ENCODE results near the gene DERA. TPM values are rescaled to one million over a fixed set of nuclear protein-coding genes. Genes with fewer than 3 reads are reported as not detected.
"Not testable (repeated sequence)": the region's sequence is repeated elsewhere in the genome, so short reads cannot be mapped to it uniquely, and the experiment has no call there.

DERA gene
- total RNA-seq, 1 donor from 2014 or later, result 21.2 TPM

DNA sequence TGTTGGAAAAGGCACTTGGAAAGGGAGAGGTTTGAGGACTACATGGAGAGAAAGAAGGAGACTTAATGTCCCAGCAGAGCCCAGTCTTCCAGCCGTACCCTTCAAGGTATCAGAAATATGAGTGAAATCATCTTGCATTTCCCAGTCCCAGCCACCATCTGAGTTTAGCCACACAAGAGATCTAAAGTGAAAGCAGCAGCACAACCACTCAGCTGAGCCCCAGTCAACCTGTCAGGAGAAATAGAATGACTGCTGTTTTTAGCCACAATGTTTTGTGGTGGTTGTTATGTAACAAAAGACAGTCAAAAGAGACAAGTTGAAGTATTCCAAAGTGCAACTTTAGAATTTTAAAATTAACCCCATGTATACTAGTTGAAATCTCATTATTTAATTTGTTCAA is 28.0 kb downstream of the DERA start:
- Mint-ChIP-seq H3K9me3 (peaks cover 7% of the 10 kb centered on the region), H3K4me1 (peaks cover 11% of the 10 kb centered on the region), H3K4me3 (no peak overlapping the region), H3K36me3 (ENCODE audit: low read depth) (peaks cover 18% of the 10 kb centered on the region), H3K27me3 (no peaks in the 10 kb centered on the region), H3K27ac (no peak overlapping the region)
- TF ChIP-seq, protein P1, sequence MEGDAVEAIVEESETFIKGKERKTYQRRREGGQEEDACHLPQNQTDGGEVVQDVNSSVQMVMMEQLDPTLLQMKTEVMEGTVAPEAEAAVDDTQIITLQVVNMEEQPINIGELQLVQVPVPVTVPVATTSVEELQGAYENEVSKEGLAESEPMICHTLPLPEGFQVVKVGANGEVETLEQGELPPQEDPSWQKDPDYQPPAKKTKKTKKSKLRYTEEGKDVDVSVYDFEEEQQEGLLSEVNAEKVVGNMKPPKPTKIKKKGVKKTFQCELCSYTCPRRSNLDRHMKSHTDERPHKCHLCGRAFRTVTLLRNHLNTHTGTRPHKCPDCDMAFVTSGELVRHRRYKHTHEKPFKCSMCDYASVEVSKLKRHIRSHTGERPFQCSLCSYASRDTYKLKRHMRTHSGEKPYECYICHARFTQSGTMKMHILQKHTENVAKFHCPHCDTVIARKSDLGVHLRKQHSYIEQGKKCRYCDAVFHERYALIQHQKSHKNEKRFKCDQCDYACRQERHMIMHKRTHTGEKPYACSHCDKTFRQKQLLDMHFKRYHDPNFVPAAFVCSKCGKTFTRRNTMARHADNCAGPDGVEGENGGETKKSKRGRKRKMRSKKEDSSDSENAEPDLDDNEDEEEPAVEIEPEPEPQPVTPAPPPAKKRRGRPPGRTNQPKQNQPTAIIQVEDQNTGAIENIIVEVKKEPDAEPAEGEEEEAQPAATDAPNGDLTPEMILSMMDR (IDR thresholded peaks at IDR 0.05), result no peak
- intact Hi-C loops (cut with micrococcal nuclease), result no loop called here
- POLR2A ChIA-PET, result no interaction called here
- CTCF ChIA-PET, result no interaction called here
- DNase-seq (no peak), ATAC-seq (ENCODE audit: low read depth) (no peak)

DNA sequence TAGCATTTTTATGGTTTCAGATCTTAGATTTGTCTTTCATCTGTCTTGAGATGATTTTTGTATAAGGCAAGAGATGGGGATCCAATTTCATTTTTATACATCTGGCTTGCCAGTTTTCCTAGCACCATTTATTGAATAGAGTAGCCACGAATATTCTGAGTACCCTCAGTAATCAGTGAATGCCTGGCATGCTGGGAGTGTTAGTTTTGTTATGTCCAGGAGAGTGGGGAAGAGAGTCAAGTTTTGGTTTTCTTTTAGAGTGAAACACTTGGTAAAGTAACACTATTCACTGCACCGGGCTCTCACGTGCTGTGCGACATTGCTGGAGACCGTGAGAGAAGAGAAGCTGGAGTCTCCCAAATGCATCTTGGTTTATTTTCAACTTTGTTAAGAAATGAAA is 31.3 kb downstream of the DERA start:
- Mint-ChIP-seq H3K36me3 (ENCODE audit: low read depth) (peaks cover 21% of the 10 kb centered on the region), H3K27ac (no peak overlapping the region), H3K9me3 (peaks cover 7% of the 10 kb centered on the region), H3K27me3 (no peaks in the 10 kb centered on the region), H3K4me3 (no peak overlapping the region), H3K4me1 (peaks cover 20% of the 10 kb centered on the region)
- TF ChIP-seq, protein P1 (IDR thresholded peaks at IDR 0.05), result no peak
- ATAC-seq (ENCODE audit: low read depth), result no peak
- intact Hi-C loops (cut with micrococcal nuclease), result no loop called here
- ChIA-PET POLR2A (no interaction called here), CTCF (no interaction called here)
- no peak for DNase-seq

- H3K9me3 Mint-ChIP-seq; H3K4me3 Mint-ChIP-seq; DNase-seq; ATAC-seq (ENCODE audit: low read depth); POLR2A ChIA-PET; CTCF ChIA-PET; H3K27me3 Mint-ChIP-seq; H3K27ac Mint-ChIP-seq; intact Hi-C loops (cut with micrococcal nuclease): not testable (repeated sequence)
- H3K36me3 Mint-ChIP-seq (ENCODE audit: low read depth), result peaks cover 19% of the 10 kb centered on the region
- H3K4me1 Mint-ChIP-seq, result peaks cover 15% of the 10 kb centered on the region
Measured at GRCh38 chr12:15943519-15943918, 32.4 kb downstream of the DERA start.

DNA sequence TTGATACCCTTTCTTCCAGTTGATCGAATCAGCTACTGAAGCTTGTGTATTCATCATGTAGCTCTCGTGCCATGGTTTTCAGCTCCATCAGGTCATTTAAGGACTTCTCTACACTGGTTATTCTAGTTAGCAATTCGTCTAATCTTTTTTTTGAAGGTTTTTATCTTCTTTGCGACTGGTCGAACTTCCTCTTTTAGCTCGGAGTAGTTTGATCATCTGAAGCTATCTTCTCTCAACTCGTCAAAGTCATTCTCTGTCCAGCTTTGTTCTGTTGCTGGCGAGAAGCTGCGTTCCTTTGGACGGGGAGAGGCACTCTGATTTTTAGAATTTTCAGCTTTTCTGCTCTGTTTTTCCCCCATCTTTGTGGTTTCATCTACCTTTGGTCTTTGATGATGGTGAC is 37.3 kb downstream of the DERA start:
- intact Hi-C loops (cut with micrococcal nuclease); POLR2A ChIA-PET; H3K27ac Mint-ChIP-seq; CTCF ChIA-PET; H3K4me3 Mint-ChIP-seq; H3K27me3 Mint-ChIP-seq; H3K9me3 Mint-ChIP-seq; H3K36me3 Mint-ChIP-seq (ENCODE audit: low read depth); ATAC-seq (ENCODE audit: low read depth); DNase-seq: not testable (repeated sequence)
- peaks cover 15% of the 10 kb centered on the region for H3K4me1 Mint-ChIP-seq

DNA sequence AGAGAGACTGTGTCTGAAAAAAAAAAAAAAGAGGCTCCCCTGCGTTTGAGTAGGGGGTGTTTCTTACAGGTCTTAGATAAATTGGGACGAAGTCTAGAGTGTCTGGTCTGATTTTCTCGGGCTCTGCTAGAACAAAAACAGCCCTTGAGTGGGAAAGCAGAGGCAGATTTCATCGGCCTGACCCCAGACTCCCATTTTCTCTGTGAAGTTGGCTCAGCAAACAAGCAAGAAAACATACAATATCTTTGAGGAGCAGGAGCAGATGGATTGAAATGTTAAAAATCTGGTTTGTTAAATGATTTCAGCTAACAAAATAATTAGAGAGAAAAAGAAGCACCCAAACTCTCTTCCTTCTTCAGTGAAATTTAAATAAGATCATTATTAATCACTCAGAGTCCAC is 44.1 kb downstream of the DERA start:
- Mint-ChIP-seq H3K27ac (no peak overlapping the region), H3K4me3 (no peak overlapping the region), H3K9me3 (no peaks in the 10 kb centered on the region), H3K4me1 (no peaks in the 10 kb centered on the region), H3K36me3 (ENCODE audit: low read depth) (peaks cover 35% of the 10 kb centered on the region), H3K27me3 (no peaks in the 10 kb centered on the region)
- CTCF ChIA-PET, result no interaction called here
- TF ChIP-seq, protein P1 (IDR thresholded peaks at IDR 0.05), result no peak
- POLR2A ChIA-PET, result no interaction called here
- ATAC-seq (ENCODE audit: low read depth) (no peak), DNase-seq (no peak)
- intact Hi-C loops (cut with micrococcal nuclease), result no loop called here

GRCh38 chr12:15956010-15956409 is 44.9 kb downstream of the DERA start:
- H3K4me1 Mint-ChIP-seq, result no peaks in the 10 kb centered on the region
- ChIA-PET CTCF (no interaction called here), POLR2A (no interaction called here)
- intact Hi-C loops (cut with micrococcal nuclease), result no loop called here
- peaks cover 42% of the 10 kb centered on the region for H3K36me3 Mint-ChIP-seq (ENCODE audit: low read depth)
- H3K9me3 Mint-ChIP-seq, result no peaks in the 10 kb centered on the region
- H3K4me3 Mint-ChIP-seq, result no peak overlapping the region
- TF ChIP-seq, protein P1 (IDR thresholded peaks at IDR 0.05), result no peak
- H3K27ac Mint-ChIP-seq, result no peak overlapping the region
- DNase-seq, result no peak
- no peaks in the 10 kb centered on the region for H3K27me3 Mint-ChIP-seq
- ATAC-seq (ENCODE audit: low read depth), result no peak
